Hepatocyte (in vitro differentiated cells): Measurements from ENCODE around the gene FRMD6.

Experiments used
- EZH2 ChIP-seq: fragments of 200-600 bp; sonication (generic); IDR thresholded peaks from 2 replicates; pipeline ENCODE4 v1.6.1; 2016; ENCODE audit warnings: antibody characterized with exemption, mild to moderate bottlenecking, borderline replicate concordance
- TF ChIP-seq, protein P1 (sequence below): fragments of 200-600 bp; sonication (generic); IDR thresholded peaks from 2 replicates; pipeline ENCODE4 v1.5.1; 2016; ENCODE audit warnings: antibody characterized with exemption, mild to moderate bottlenecking; ENCODE audit not compliant: poor library complexity

DNA sequence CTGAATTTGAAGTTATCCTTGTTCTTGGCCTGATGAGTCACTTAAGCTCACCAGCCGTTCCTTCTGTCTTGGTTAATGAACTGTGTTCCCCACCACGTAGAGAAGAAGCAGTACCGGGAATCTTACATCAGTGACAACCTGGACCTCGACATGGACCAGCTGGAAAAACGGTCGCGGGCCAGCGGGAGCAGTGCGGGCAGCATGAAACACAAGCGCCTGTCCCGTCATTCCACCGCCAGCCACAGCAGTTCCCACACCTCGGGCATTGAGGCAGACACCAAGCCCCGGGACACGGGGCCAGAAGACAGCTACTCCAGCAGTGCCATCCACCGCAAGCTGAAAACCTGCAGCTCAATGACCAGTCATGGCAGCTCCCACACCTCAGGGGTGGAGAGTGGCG, 68.2 kb downstream of the FRMD6 start:
- TF ChIP-seq, protein P1, sequence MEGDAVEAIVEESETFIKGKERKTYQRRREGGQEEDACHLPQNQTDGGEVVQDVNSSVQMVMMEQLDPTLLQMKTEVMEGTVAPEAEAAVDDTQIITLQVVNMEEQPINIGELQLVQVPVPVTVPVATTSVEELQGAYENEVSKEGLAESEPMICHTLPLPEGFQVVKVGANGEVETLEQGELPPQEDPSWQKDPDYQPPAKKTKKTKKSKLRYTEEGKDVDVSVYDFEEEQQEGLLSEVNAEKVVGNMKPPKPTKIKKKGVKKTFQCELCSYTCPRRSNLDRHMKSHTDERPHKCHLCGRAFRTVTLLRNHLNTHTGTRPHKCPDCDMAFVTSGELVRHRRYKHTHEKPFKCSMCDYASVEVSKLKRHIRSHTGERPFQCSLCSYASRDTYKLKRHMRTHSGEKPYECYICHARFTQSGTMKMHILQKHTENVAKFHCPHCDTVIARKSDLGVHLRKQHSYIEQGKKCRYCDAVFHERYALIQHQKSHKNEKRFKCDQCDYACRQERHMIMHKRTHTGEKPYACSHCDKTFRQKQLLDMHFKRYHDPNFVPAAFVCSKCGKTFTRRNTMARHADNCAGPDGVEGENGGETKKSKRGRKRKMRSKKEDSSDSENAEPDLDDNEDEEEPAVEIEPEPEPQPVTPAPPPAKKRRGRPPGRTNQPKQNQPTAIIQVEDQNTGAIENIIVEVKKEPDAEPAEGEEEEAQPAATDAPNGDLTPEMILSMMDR, result no peak
- no peak for TF ChIP-seq EZH2
